ENCODE data around the gene ESPNL.

ESPNL gene

DNA sequence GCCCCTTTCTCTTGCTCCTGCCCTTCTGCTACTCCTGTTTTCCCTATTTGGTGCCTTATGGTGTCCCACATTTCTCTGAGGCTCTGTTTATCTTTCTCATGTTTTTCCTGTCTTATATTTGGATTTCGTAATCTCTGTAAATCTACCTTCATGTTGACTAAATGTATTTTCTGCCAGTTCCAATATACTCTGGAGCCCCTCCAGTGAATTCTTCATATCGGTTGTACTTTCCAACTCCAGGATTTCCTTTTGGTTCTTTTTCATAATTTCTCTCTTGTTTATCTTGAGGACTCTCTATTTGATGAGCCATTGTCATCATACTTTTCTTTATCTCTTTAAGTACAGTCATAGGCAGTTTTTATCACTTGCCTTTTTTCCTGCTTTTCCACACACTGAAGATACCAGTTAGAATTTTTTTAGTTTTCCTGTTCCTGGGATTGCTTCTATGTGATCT is 20.2 kb upstream of the ESPNL start:
- no peak for DNase-seq (ENCODE audit: low read depth in 2 of 2)

- no peak for DNase-seq (ENCODE audit: low read depth in 2 of 2)
Measured at GRCh38 chr2:238080518-238080917, 19.6 kb upstream of the ESPNL start.

- no peak for DNase-seq (ENCODE audit: low read depth in 2 of 2)
Measured at GRCh38 chr2:238081150-238081549, 19.0 kb upstream of the ESPNL start.

- no peak for DNase-seq (ENCODE audit: low read depth in 2 of 2)
Measured at GRCh38 chr2:238081561-238081960, 18.6 kb upstream of the ESPNL start.

- no peak for DNase-seq (ENCODE audit: low read depth in 2 of 2)
Measured at GRCh38 chr2:238082151-238082550, 18.0 kb upstream of the ESPNL start.

GRCh38 chr2:238082827-238083226 is 17.3 kb upstream of the ESPNL start:
- no peak for DNase-seq (ENCODE audit: low read depth in 2 of 2)

- no peak for DNase-seq (ENCODE audit: low read depth in 2 of 2)
Measured at GRCh38 chr2:238083919-238084318, 16.2 kb upstream of the ESPNL start.

DNA sequence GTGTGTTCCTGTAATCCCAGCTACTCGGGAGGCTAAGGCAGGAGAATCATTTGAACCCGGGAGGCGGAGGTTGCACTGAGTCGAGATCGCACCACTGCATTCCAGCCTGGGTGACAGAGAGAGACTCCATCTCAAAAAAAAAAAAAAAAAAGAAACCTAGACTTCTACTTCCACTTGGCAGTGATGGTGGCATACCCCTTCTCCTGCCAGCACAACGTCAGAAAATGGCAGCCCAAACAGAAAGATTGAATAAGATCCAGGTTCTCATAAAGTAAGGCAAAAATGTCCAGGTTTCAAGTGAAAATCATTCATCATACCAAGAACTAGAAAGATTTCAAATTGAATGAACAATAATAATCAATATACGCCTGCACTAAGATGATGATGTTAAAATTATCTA is 15.4 kb upstream of the ESPNL start:
- no peak for DNase-seq (ENCODE audit: low read depth in 2 of 2)

GRCh38 chr2:238085899-238086298 is 14.2 kb upstream of the ESPNL start:
- DNase-seq (ENCODE audit: low read depth in 2 of 2): no peak

DNA sequence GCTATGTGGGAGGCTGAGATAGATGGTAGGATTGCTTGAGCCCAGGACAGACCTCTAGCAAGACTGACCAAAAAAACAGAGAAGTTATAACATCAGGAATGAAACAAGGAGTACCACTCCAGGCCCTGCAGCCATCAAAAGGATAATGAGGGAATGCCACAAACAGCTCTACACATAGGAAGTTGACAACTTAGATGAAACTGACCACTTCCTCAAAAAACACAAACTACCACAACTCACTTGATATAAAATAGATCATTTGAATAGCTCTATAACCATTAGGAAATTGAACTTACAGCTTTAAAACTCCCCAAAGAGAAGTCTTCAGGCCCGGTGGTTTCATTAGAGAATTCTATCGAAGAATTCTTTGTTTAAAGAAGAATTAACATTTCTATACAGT is 12.9 kb upstream of the ESPNL start:
- DNase-seq (ENCODE audit: low read depth in 2 of 2): no peak

GRCh38 chr2:238090887-238091286 is 9.3 kb upstream of the ESPNL start:
- DNase-seq (ENCODE audit: low read depth in 2 of 2): no peak

GRCh38 chr2:238091436-238092060 is 8.6 kb upstream of the ESPNL start:
- no peak for DNase-seq (ENCODE audit: low read depth in 2 of 2)

DNA sequence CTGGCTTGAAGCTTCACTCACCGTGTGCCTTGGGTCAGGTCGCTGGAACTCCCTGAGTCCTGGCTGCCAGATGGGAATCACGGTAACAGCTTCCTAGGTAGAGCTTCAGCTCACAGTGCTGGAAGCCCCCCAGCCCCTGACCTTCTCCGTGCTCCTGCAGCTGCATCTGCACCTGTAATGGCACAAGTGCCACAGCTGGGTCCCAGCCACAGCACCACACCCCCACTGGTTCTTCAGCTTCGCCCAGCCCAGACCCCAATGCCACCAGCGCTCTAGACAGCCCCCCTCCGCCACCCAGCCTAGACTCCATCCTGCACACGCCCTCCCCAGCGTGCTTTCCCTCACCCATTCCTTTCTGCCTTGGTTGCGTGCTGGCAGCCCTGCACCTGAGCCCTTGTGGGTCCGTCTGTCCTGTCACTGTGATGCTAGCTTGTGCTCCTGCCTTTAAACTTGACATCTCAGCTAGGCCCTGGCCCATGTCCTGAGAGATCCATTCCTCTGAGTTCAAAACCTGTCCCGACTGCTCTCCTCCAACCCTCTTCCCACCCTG is 7.6 kb upstream of the ESPNL start:
- no peak for DNase-seq (ENCODE audit: low read depth in 2 of 2)

DNA sequence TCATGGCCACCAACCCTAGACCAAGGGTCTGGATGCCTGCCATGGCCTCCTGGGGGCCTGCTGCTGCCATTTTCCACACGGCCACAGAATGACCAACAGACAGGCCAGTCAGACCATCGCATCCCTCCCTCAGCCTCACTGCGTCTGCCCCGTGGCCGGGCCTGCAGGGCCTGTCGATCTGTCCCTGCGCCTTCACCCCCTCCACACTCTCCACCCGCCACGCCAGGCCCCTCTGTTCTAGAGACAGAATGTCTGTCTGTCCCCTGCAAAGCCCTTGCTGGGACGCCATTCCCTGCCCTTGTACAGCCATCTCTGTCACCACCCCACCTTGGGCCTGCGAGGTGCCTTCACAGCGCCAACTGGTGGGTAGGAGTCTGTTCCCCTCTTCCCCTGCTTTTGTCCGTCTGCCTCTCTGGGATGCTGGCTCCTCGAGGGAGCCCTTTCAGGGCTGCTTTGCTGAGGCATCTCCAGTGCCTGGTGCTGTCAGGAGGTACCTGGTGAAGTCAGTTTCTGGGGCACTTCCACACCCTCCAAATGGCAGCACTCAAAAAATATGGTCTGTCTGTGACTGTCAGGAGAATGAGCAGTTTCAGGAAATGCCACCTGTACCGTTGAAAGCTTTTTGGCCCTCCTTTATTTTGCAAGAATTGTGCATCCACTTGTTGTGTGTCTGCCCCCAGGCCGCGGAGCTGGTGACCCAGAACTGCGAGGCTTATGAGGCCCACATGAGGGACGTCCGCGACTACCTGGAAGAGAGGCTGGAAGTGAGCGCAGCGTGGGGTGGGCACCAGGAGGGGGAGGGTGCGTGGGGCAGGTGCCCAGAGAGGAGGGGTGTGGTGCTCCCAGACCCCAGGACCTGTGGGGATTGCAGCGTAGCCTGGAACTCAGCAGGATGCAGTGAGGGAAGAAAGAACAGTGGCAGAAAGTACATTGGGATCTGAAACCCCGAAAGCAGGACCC is 6.7 kb upstream of the ESPNL start:
- DNase-seq (ENCODE audit: low read depth in 2 of 2): no peak

DNA sequence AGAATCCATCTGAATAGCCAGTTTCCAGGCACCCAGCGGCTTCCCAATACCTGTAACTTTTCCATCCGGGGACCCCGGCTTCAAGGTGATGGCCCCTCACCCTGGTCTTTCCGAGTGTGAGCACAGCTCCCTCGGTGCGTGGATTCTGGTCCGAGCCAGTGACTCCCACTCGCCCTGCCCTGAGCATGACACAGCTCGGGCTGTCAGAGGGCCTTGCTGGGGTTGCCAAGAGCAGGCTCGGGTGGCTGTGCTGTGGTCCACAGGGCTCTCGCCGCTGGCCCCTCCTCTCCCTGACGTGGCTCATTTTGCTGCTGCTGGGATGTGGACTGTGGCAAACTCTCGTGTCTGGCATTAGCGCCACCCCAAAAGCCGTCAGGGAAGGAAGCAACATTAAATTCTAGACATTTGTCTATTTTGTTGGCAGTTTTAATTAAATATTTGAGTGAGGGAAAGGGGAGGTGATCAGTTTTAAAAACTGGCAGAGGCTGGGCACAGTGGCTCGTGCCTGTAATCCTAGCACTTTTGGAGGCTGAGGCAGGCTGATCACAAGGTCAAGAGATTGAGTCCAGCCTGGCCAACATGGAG is 5.6 kb upstream of the ESPNL start:
- DNase-seq (ENCODE audit: low read depth in 2 of 2): no peak

DNA sequence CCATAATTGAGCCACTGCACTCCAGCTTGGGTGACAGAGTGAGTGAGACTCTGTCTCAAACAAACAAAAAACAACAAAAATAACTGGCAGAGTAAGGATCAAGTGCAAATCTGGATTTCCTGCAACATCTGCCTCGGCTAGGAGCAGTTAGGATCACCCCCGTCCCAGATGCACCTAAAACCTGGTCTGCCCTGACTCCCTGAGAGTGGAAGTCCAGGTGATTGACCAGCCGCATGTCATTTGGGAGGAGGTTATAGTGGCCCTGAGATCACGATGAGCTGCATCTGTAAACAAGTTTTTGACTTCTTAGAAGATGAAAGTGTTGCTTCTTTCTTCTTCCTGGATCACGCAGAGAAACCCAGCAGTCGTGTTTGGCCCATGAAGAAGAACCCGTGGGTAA is 5.0 kb upstream of the ESPNL start:
- no peak for DNase-seq (ENCODE audit: low read depth in 2 of 2)

DNA sequence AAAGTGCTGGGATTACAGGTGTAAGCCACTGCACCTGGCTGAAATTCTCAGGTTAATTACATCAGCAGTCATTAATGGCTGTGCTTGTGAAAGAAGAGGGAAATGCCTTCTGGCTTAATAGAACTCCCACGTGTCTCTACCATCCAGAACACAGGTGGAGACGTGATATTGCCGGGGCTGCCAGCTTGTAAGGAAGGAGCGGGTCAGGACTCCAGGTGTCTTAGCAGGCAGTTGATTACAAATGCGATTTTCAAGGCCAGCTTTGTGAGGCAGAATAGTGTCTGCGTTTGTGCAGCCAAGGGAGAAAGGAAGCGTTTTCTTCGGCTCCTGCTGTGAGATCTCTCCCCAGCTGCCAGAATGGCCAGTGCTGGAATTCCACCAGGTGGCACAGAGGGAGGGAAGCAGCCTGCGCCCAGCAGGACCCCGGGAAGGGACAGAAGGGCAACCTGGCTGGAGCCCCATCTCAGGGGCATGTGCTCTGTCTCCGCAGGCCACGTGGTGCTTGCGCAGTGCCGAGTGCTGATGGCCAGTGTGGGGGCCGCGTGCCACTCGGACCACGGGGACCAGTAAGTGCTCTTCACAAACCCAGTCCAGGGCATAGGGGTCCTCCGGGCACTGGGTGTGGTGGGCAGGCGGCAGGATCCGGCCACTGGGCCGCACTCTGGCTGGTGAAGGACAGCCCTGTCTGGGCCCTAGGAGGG is 3.7 kb upstream of the ESPNL start:
- no peak for DNase-seq (ENCODE audit: low read depth in 2 of 2)

DNA sequence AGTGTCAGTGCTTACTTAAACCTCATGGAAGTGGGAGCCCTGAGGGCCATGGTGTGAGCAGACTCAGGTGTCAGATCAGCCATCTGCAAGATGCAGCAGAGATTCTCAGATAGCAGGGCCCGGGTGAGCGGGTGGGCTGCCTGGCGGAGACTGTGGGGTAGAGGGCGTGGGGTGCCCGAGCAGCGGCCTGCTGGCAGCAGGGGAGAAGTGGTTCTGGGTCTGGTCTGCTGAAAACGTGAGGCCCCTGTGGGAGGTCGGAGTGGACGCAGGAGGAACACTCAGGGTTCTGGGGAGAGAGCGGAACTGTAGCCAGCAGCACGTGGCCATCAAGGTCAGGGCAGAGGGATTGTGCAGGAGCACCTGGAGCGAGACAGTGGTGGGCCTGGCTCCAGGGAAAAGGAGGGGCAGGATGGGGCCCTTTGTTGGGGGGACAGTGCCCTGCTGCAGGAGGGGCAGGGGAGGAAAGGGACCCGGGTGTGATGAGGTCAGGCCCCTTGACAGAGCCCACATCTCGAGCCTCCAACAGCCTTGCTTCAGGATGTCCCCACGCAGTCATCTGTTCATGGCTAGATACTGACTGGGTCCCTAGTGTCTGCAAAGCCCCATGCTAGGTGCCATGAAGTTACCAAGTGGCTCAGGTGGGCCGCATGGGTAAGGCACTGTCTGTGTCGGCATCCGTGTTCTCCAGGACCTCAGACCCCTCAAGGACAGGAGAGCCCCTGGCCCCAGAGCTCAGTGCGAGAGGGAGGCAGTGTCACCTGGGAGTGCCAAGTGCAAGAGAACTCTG is 2.7 kb upstream of the ESPNL start:
- no peak for DNase-seq (ENCODE audit: low read depth in 2 of 2)

GRCh38 chr2:238097988-238098871 is 1.9 kb upstream of the ESPNL start:
- DNase-seq (ENCODE audit: low read depth in 2 of 2): no peak

Measured in stimulated activated CD8-positive, alpha-beta memory T cell treated with anti-CD3 and anti-CD28 coated beads, Interleukin-15, amount 100 ng/mL, for 48 hours (primary cell).